Right lobe of liver (tissue), 6 donors: ENCODE measurements around the gene EPO. TPM values are rescaled to one million over a fixed set of nuclear protein-coding genes. Genes with fewer than 3 reads are reported as not detected.

ENCODE experiments used
- ATAC-seq, 4 donors: fragments of 200-7000 bp; cut with Tn5 transposase; one replicate each; pipeline ENCODE4 v1.9.1; 2020; ENCODE audit warnings: mild to moderate bottlenecking in 4 of 4, moderate library complexity in 4 of 4
- DNase-seq, 3 donors: peaks; one replicate each; pipeline ENCODE4 v3.0.0-alpha.2; 2020
- H3K27ac ChIP-seq, 3 donors: fragments of 200-600 bp; one replicate each; pipeline ENCODE4 v1.8.0; 2022
- H3K27me3 ChIP-seq, 2 donors: fragments of 200-600 bp; one replicate each; pipeline ENCODE4 v1.8.0; 2022
- H3K36me3 ChIP-seq, 4 donors: fragments of 200-600 bp; sonication (generic) in 1 of 4; one replicate each; pipeline versions ENCODE4 v1.5.1 to v1.8.0; 2017 to 2022; ENCODE audit warnings: control low read depth in 1 of 4
- H3K4me1 ChIP-seq, 4 donors: fragments of 200-600 bp; sonication (generic) in 1 of 4; one replicate each; pipeline versions ENCODE4 v1.5.1 to v1.8.0; 2017 to 2022; ENCODE audit warnings: control low read depth in 1 of 4
- H3K4me3 ChIP-seq, 3 donors: fragments of 200-600 bp; one replicate each; pipeline ENCODE4 v1.8.0; 2022
- H3K9me3 ChIP-seq, 4 donors: fragments of 200-600 bp; sonication (generic) in 1 of 4; one replicate each; pipeline versions ENCODE4 v1.5.1 to v1.8.0; 2017 to 2022; ENCODE audit warnings: control low read depth in 1 of 4
- POLR2A ChIP-seq: fragments of 450-650 bp; IDR thresholded peaks from one replicate; pipeline ENCODE4 v1.6.1; 2017; ENCODE audit warnings: antibody characterized with exemption, mild to moderate bottlenecking
- WGBS: methylation state at CpG from one replicate; pipeline ENCODE4 v1.1.6; 2018; ENCODE audit warnings: low coverage, low lambda C conversion rate; ENCODE audit not compliant: insufficient coverage; ENCODE audit errors: missing lambda C conversion rate; 5-methylcytosine and 5-hydroxymethylcytosine counted together
- intact Hi-C, 2 donors: fragments of 100-400 bp; cut with DNase I; formaldehyde crosslinking; loops; one replicate each; pipeline versions ENCODE4 v1.11.2 to v1.14.1; 2022
- total RNA-seq, 6 experiments: library from RNA; depleted of rRNA in 2 of 6; stranded (reverse); fragments of >200 nt in 2 of 6; fragmentation: NEBNext Ultra II Directional in 3 of 6; extraction: Animal tissue kit (Norgen Biotek cat#: 25700) in 3 of 6; gene quantifications; one replicate each; pipeline versions ENCODE4 v1.1.0 to v1.2.4, GENCODE V29; 2016 to 2023
- TF ChIP-seq, protein P1 (sequence below), 4 donors: fragments of 200-600 bp in 3 of 4; fragments of 450-650 bp in 1 of 4; IDR thresholded peaks; one replicate each; pipeline versions ENCODE4 v1.5.1 to v1.8.0; 2016 to 2022; ENCODE audit warnings: antibody characterized with exemption in 4 of 4, mild to moderate bottlenecking in 2 of 4
- donor health status: DM: no; HTN: yes; CAD: no.
- donor health status: DM: no; HTN: no; CAD: no.
- donor health status: DM: no; HTN: no; CAD: no.
- donor health status: DM: no; HTN: yes; CAD: no.
- donor health status: DM: no; HTN: yes; CAD: no.

EPO gene
- total RNA-seq, 6 experiments from 2014 or later: 0.20 to 84.5 (median 12.7) TPM

DNA sequence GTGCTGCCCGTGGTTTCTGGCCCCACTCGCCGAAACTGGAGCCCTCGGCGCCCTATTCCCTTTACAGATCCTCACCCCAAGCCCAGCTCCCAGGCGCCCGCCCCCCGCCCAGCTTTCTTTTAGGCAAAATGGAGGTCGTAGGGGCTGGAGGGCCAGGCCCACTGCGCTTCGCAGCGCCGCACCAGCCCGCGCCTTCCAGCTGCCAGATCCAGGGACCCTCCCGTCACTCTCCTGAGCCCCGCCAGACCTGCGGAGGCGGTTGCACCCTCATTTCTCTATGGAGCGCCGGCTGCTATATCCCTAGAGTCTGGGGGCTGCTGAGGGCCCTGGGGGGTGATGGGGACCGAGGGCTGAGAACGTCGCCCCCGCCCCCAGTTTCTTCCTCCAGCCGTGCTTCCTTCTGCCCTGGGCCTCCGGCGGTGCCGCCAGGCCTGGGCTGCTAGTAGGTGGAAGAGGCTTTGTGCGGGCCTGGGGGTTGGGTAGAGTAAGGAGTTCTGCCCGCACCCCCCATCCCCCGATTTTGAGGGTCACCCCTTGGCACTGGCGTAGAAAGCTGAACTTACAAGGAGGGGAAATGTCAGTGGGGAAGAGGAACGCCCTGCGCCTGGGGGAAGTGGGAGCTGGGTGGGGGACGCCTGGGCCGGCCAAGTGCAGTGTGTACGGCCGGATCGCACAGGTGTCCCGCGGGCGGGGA lies 45.7 kb upstream of the EPO start:
- H3K4me1 ChIP-seq: peaks cover 0 to 3% (median 0%) of the 10 kb centered on the region in 4 donors
- H3K36me3 ChIP-seq: peaks cover 4 to 32% (median 15%) of the 10 kb centered on the region in 4 donors
- DNase-seq: peak; percentile 49 to 67 (median 63)
- under 1% methylated on average over 23 of the region's 43 CpGs for whole genome bisulfite sequencing
- H3K27me3 ChIP-seq: no peaks in the 10 kb centered on the region
- TF ChIP-seq, protein P1, sequence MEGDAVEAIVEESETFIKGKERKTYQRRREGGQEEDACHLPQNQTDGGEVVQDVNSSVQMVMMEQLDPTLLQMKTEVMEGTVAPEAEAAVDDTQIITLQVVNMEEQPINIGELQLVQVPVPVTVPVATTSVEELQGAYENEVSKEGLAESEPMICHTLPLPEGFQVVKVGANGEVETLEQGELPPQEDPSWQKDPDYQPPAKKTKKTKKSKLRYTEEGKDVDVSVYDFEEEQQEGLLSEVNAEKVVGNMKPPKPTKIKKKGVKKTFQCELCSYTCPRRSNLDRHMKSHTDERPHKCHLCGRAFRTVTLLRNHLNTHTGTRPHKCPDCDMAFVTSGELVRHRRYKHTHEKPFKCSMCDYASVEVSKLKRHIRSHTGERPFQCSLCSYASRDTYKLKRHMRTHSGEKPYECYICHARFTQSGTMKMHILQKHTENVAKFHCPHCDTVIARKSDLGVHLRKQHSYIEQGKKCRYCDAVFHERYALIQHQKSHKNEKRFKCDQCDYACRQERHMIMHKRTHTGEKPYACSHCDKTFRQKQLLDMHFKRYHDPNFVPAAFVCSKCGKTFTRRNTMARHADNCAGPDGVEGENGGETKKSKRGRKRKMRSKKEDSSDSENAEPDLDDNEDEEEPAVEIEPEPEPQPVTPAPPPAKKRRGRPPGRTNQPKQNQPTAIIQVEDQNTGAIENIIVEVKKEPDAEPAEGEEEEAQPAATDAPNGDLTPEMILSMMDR (IDR thresholded peaks at IDR 0.05): no peak
- no peak for TF ChIP-seq POLR2A
- peak in 1 of 4 donors; percentile 2 for ATAC-seq
- peak overlapping the region; percentile 68 to 91 (median 90) for H3K4me3 ChIP-seq
- peak overlapping the region; percentile 91 to 99 (median 98) for H3K27ac ChIP-seq
- intact Hi-C loops: loop anchor here in 1 of 2 donors (10.0 kb wide), 1 partner anchor 90 kb away; the partner anchor contains the start of genes FBXO24 and LRCH4
- no peaks in the 10 kb centered on the region for H3K9me3 ChIP-seq

DNA sequence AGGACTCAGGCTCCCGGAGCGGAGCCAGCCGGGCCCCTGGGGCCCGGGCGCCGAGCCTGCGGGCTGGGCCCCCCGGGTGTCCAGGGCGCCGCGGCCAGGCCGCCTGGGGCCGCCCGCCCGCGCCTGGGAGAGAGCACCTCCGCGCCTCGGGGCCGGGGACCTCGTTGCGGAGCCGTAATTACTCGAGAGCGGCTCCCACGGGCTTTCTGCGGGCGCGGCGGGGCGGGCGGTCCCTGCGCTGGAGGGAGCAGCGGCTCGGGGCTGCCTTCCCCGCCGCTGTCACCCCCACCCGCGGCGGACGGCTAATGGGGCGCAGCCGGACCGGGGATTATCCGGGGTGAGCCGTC lies 45.2 kb upstream of the EPO start:
- Histone ChIP-seq H3K36me3 (peaks cover 4 to 35% (median 15%) of the 10 kb centered on the region in 4 donors), H3K27ac (peak overlapping the region; percentile 91 to 99 (median 98)), H3K9me3 (no peaks in the 10 kb centered on the region), H3K4me1 (peaks cover 0 to 5% (median 2%) of the 10 kb centered on the region in 4 donors), H3K4me3 (peak overlapping the region; percentile 68 to 91 (median 90)), H3K27me3 (no peaks in the 10 kb centered on the region)
- TF ChIP-seq, protein P1 (IDR thresholded peaks at IDR 0.05): no peak
- TF ChIP-seq POLR2A: no peak
- DNase-seq: peak in 1 of 3 donors; percentile 59
- 0% methylated on average over 3 of the region's 46 CpGs for WGBS
- intact Hi-C loops: loop anchor here in 1 of 2 donors (10.0 kb wide), 1 partner anchor 90 kb away; the partner anchor contains the start of genes FBXO24 and LRCH4
- peak in 1 of 4 donors; percentile 1 for ATAC-seq

DNA sequence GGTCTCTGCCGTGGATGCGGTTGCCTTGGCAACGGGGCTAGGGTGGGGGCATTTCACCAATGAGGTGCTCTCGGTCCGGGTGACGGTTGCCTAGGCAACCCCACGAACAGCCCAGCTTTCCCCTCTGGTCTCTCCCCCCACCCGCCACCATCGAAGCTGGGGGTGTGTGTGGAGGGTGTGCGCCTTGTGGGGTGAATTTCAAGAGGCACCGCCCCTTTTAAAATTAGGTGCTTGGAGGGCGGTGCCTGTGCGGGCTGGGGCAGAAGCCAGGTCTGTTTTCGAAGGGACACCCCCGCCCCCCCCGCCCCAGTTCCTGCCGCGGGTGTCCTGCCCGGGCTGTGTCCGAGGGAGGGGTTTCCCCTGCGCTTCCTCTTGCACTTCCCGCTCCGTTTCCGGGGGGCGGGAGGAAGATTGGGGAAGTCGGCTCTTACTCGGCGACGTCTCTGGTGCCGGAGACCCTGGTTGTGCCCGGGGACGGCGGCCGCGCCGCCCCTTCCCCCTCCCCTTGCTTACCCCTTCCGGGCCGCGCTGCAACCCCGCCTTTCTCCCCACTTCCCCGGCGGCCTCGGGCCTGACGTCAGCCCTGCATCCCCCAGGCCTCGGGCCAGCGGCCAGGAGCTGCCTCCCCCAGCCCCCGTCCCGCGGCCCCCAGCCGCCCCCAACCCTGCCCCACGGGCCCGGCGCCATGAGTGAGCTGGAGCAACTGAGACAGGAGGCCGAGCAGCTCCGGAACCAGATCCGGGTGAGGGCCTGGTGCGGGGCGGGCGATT lies 44.5 kb upstream of the EPO start:
- no peaks in the 10 kb centered on the region for H3K27me3 ChIP-seq
- H3K4me1 ChIP-seq: peaks cover 0 to 5% (median 2%) of the 10 kb centered on the region in 4 donors
- peaks cover 4 to 35% (median 15%) of the 10 kb centered on the region in 4 donors for H3K36me3 ChIP-seq
- ATAC-seq (peak; percentile 16 to 45 (median 37)), DNase-seq (peak; percentile 85 to 90 (median 88))
- WGBS: 0% methylated on average over 8 of the region's 59 CpGs
- TF ChIP-seq, protein P1 (IDR thresholded peaks at IDR 0.05): no peak
- TF ChIP-seq POLR2A: peak; percentile 40
- H3K9me3 ChIP-seq: no peaks in the 10 kb centered on the region
- H3K4me3 ChIP-seq: peak overlapping the region; percentile 68 to 91 (median 90)
- intact Hi-C loops: loop anchor here in 1 of 2 donors (10.0 kb wide), 1 partner anchor 91 kb away; the partner anchor contains the start of genes FBXO24 and LRCH4
- peak overlapping the region; percentile 91 to 99 (median 98) for H3K27ac ChIP-seq

DNA sequence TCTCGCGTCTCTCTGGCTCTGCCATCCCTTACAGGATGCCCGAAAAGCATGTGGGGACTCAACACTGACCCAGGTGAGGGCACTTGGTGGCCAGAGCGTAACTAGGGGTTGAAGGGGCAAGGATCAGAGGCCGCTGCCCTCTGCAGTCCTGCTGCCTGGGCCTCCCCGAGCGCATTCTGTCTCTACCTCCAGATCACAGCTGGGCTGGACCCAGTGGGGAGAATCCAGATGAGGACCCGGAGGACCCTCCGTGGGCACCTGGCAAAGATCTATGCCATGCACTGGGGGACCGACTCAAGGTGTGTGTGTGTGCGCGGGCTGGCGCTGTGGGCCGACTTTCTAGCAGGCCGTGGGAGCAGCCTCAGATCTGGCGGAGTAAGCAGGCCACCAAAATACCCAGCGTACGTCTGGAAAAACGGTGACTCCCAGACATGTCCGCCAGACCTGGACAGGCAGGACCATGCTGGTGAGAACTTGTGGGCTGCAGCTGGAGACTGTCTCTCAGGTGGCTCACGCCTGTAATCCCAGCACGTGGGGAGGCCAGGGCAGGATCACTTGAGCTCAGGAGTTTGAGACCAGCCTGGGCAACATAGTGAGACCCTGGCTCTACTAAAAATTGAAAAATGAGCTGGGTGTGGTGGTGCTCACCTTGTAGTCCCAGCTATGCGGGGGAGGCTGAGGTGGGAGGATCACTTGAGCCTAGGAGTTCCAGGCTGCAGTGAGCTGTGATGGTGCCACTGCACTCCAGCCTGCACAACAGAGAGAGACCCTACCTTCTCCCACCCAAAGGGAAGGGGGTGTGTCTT lies 43.6 kb upstream of the EPO start:
- ATAC-seq: no peak
- DNase-seq: peak in 2 of 3 donors; percentile 40 to 74
- peaks cover 6 to 40% (median 16%) of the 10 kb centered on the region in 4 donors for H3K36me3 ChIP-seq
- peak overlapping the region; percentile 91 to 99 (median 98) for H3K27ac ChIP-seq
- H3K9me3 ChIP-seq: no peaks in the 10 kb centered on the region
- H3K4me1 ChIP-seq: peaks cover 0 to 5% (median 2%) of the 10 kb centered on the region in 4 donors
- 29% methylated on average over 5 of the region's 23 CpGs for WGBS
- peak overlapping the region in 2 of 3 donors; percentile 90 to 91 for H3K4me3 ChIP-seq
- TF ChIP-seq, protein P1 (IDR thresholded peaks at IDR 0.05): no peak
- TF ChIP-seq POLR2A: no peak
- no peaks in the 10 kb centered on the region for H3K27me3 ChIP-seq
- intact Hi-C loops: loop anchor here in 1 of 2 donors (10.0 kb wide), 1 partner anchor 92 kb away; the partner anchor contains the start of genes FBXO24 and LRCH4
